ENCODE results near the gene C1orf232. TPM values are rescaled to one million over a fixed set of nuclear protein-coding genes. Genes with fewer than 3 reads are reported as not detected.

The C1orf232 gene
- total and polyA plus RNA-seq, 2 of the 13 experiments (the other 11 are each of a cell fraction or from before 2014, with no cell fraction given), result not detected

DNA sequence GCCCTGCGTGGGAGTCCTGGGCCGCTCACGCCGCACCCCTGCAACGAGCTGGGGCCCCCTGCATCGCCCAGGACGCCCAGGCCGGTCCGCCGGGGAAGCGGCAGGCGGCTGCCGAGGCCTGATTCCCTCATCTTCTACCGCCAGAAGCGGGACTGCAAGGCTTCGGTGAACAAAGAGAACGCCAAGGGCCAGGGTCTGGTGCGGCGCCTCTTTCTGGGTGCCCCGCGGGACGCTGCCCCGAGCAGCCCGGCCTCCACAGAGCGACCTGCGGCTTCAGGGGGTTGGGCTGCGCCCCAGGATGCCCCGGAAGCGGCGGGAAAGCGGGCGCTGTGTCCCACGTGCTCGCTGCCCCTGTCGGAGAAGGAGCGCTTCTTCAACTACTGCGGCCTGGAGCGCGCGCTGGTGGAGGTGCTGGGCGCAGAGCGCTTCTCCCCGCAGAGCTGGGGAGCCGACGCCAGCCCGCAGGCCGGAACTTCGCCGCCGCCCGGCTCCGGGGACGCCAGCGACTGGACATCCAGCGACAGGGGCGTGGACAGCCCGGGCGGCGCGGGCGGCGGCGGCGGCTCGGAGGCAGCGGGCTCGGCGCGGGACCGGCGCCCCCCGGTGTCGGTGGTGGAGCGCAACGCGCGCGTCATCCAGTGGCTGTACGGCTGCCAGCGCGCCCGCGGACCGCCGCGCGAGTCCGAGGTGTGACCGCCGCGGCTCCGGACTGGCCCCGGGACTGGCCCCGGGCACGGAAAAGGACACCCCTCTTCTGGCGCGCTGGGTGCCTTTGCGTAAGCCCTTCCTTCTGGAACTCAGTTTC, 7.1 kb downstream of the C1orf232 start (continued):
- TF ChIP-seq SMAD9 (CRISPR knock-in tag; IDR thresholded peaks at IDR 0.05) (no peak), ZNF292 (CRISPR knock-in tag; IDR thresholded peaks at IDR 0.05; ENCODE audit: borderline replicate concordance, low read depth) (no peak), ZNF563 (CRISPR knock-in tag; IDR thresholded peaks at IDR 0.05) (no peak), ZNF572 (CRISPR knock-in tag; IDR thresholded peaks at IDR 0.05) (no peak), KLF12 (CRISPR knock-in tag; IDR thresholded peaks at IDR 0.05; ENCODE audit: borderline replicate concordance) (no peak), ATRX (CRISPR knock-in tag; IDR thresholded peaks at IDR 0.05; ENCODE audit: borderline replicate concordance) (no peak), KDM6A (CRISPR knock-in tag; IDR thresholded peaks at IDR 0.05; ENCODE audit: low read depth) (no peak), RBFOX2 (IDR thresholded peaks at IDR 0.05; ENCODE audit: low read depth, low read length) (peak; percentile 50), SRSF9 (IDR thresholded peaks at IDR 0.05; ENCODE audit: borderline replicate concordance, insufficient read depth, low read depth, low read length, poor library complexity, severe bottlenecking) (no peak), YY1 (IDR thresholded peaks at IDR 0.05; ENCODE audit: insufficient read depth, insufficient replicate concordance, low read depth, low read length) (no peak), THAP11 (CRISPR knock-in tag; IDR thresholded peaks at IDR 0.05) (0 out of 2 replicates have a peak, but pooled peaks have one; percentile 18), ZNF530 (CRISPR knock-in tag; IDR thresholded peaks at IDR 0.05; ENCODE audit: low read depth) (no peak), ZFY (CRISPR knock-in tag; IDR thresholded peaks at IDR 0.05) (peak; percentile 64; the same call in 1 of the 2 replicates), ZNF652 (CRISPR knock-in tag; IDR thresholded peaks at IDR 0.05; ENCODE audit: borderline replicate concordance, low read depth) (no peak), PCBP2 (optimal IDR thresholded peaks at IDR 0.05; ENCODE audit: low read depth, low read length, poor library complexity, severe bottlenecking) (no peak)
- TF ChIP-seq, protein P1, sequence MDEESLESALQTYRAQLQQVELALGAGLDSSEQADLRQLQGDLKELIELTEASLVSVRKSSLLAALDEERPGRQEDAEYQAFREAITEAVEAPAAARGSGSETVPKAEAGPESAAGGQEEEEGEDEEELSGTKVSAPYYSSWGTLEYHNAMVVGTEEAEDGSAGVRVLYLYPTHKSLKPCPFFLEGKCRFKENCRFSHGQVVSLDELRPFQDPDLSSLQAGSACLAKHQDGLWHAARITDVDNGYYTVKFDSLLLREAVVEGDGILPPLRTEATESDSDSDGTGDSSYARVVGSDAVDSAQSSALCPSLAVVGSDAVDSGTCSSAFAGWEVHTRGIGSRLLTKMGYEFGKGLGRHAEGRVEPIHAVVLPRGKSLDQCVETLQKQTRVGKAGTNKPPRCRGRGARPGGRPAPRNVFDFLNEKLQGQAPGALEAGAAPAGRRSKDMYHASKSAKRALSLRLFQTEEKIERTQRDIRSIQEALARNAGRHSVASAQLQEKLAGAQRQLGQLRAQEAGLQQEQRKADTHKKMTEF (CRISPR knock-in tag; IDR thresholded peaks at IDR 0.05), result peak; percentile 23; the same call in 1 of the 2 replicates
- TF ChIP-seq, protein P2, sequence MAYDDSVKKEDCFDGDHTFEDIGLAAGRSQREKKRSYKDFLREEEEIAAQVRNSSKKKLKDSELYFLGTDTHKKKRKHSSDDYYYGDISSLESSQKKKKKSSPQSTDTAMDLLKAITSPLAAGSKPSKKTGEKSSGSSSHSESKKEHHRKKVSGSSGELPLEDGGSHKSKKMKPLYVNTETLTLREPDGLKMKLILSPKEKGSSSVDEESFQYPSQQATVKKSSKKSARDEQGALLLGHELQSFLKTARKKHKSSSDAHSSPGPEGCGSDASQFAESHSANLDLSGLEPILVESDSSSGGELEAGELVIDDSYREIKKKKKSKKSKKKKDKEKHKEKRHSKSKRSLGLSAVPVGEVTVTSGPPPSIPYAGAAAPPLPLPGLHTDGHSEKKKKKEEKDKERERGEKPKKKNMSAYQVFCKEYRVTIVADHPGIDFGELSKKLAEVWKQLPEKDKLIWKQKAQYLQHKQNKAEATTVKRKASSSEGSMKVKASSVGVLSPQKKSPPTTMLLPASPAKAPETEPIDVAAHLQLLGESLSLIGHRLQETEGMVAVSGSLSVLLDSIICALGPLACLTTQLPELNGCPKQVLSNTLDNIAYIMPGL (CRISPR knock-in tag; IDR thresholded peaks at IDR 0.05; ENCODE audit: borderline replicate concordance in 1 of 2, low read depth in 1 of 2), result 0 out of 4 replicates have a peak, but pooled peaks of 1 of the 2 experiments have one; percentile 38
- TF ChIP-seq, protein P3, sequence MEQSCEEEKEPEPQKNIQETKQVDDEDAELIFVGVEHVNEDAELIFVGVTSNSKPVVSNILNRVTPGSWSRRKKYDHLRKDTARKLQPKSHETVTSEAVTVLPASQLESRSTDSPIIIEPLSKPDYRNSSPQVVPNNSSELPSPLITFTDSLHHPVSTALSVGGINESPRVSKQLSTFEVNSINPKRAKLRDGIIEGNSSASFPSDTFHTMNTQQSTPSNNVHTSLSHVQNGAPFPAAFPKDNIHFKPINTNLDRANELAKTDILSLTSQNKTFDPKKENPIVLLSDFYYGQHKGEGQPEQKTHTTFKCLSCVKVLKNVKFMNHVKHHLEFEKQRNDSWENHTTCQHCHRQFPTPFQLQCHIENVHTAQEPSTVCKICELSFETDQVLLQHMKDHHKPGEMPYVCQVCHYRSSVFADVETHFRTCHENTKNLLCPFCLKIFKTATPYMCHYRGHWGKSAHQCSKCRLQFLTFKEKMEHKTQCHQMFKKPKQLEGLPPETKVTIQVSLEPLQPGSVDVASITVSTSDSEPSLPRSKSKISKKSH (CRISPR knock-in tag; IDR thresholded peaks at IDR 0.05; ENCODE audit: borderline replicate concordance), result no peak
- TF ChIP-seq, protein P4, sequence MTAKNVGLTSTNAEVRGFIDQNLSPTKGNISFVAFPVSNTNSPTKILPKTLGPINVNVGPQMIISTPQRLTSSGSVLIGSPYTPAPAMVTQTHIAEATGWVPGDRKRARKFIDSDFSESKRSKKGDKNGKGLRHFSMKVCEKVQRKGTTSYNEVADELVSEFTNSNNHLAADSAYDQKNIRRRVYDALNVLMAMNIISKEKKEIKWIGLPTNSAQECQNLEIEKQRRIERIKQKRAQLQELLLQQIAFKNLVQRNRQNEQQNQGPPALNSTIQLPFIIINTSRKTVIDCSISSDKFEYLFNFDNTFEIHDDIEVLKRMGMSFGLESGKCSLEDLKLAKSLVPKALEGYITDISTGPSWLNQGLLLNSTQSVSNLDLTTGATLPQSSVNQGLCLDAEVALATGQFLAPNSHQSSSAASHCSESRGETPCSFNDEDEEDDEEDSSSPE (CRISPR knock-in tag; IDR thresholded peaks at IDR 0.05), result peak; percentile 78
- TF ChIP-seq, protein P5, sequence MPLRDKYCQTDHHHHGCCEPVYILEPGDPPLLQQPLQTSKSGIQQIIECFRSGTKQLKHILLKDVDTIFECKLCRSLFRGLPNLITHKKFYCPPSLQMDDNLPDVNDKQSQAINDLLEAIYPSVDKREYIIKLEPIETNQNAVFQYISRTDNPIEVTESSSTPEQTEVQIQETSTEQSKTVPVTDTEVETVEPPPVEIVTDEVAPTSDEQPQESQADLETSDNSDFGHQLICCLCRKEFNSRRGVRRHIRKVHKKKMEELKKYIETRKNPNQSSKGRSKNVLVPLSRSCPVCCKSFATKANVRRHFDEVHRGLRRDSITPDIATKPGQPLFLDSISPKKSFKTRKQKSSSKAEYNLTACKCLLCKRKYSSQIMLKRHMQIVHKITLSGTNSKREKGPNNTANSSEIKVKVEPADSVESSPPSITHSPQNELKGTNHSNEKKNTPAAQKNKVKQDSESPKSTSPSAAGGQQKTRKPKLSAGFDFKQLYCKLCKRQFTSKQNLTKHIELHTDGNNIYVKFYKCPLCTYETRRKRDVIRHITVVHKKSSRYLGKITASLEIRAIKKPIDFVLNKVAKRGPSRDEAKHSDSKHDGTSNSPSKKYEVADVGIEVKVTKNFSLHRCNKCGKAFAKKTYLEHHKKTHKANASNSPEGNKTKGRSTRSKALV (CRISPR knock-in tag; IDR thresholded peaks at IDR 0.05), result peak; percentile 88

Measured in HepG2 (cell line).